Transverse colon (tissue), 4 donors: ENCODE measurements around the gene PPCDC.

Source experiments
- CTCF ChIP-seq, 5 experiments: fragments of 200-600 bp in 3 of 5; fragments of 450-650 bp in 2 of 5; sonication (generic) in 3 of 5; IDR thresholded peaks; 1 replicate in 2 of 5; 2 replicates in 3 of 5; pipeline ENCODE4 v1.5.1; 2016 to 2017; ENCODE audit warnings: antibody characterized with exemption in 5 of 5, inconsistent platforms in 3 of 5, mild to moderate bottlenecking in 2 of 5, moderate library complexity in 1 of 5
- POLR2A ChIP-seq: fragments of 450-650 bp; IDR thresholded peaks from one replicate; pipeline ENCODE4 v1.6.1; 2016; ENCODE audit warnings: antibody characterized with exemption, mild to moderate bottlenecking, moderate library complexity
- POLR2AphosphoS5 ChIP-seq, 3 donors: sonication (generic); formaldehyde crosslinking; IDR thresholded peaks; one replicate each; pipeline ENCODE4 v1.6.1; 2016; ENCODE audit warnings: antibody characterized with exemption in 3 of 3

GRCh38 chr15:75063338-75063737 lies 39.9 kb downstream of the PPCDC start:
- TF ChIP-seq POLR2AphosphoS5 (IDR thresholded peaks at IDR 0.05) (no peak), CTCF (IDR thresholded peaks at IDR 0.05) (no peak), POLR2A (no peak)
